ENCODE measurements around the gene HSD17B12. TPM values are rescaled to one million over a fixed set of nuclear protein-coding genes. Genes with fewer than 3 reads are reported as not detected.

Gene HSD17B12
- total and polyA plus RNA-seq, 2 of the 8 experiments (the other 6 are each of a cell fraction or from before 2014, with no cell fraction given) = 46.0 to 121 TPM

GRCh38 chr11:43894546-43894945 is 214.0 kb downstream of the HSD17B12 start:
- Histone ChIP-seq H3K4ac (replicated peaks; ENCODE audit: insufficient read length, low read depth, low read length) (no peak overlapping the region), H2AK5ac (ENCODE audit: low read depth, low read length) (no peak overlapping the region), H3K14ac (ENCODE audit: insufficient read length) (no peak overlapping the region), H3K56ac (replicated peaks; ENCODE audit: insufficient read length, low read depth, low read length) (no peak overlapping the region), H2AFZ (ENCODE audit: low read length) (no peak overlapping the region), H3K4me3 (ENCODE audit: extremely low read depth in 1 of 4, insufficient read depth in 2 of 4, low read depth in 3 of 4, low read length in 4 of 4) (no peak overlapping the region), H2BK20ac (ENCODE audit: low read length) (no peak overlapping the region), H3K4me1 (replicated peaks in 1 of 4; ENCODE audit: control insufficient read depth in 3 of 4, insufficient read depth in 4 of 4, low read length in 3 of 4) (no peaks in the 10 kb centered on the region), H3K27ac (ENCODE audit: low read depth, low read length) (no peak overlapping the region), H3K18ac (ENCODE audit: extremely low read depth, low read length) (no peak overlapping the region), H3K23me2 (ENCODE audit: low read depth, low read length) (no peaks in the 10 kb centered on the region), H4K91ac (replicated peaks; ENCODE audit: insufficient read length, low read length) (no peak overlapping the region), H3K79me2 (ENCODE audit: control insufficient read depth in 1 of 2, insufficient read depth in 2 of 2, low read length in 2 of 2) (no peaks in the 10 kb centered on the region), H3K4me2 (ENCODE audit: insufficient read depth in 1 of 2, low read depth in 2 of 2, low read length in 2 of 2) (no peak overlapping the region), H3K23ac (ENCODE audit: insufficient read length) (no peak overlapping the region), H4K20me1 (replicated peaks in 1 of 2; ENCODE audit: control insufficient read depth in 1 of 2, insufficient read depth in 2 of 2, low read length in 2 of 2) (no peaks in the 10 kb centered on the region), H3K27me3 (replicated peaks in 1 of 4; ENCODE audit: control insufficient read depth in 3 of 4, extremely low read depth in 1 of 4, insufficient read depth in 3 of 4, low read length in 3 of 4) (no peaks in the 10 kb centered on the region), H2BK12ac (ENCODE audit: low read depth, low read length) (no peak overlapping the region), H3K9me3 (ENCODE audit: insufficient read depth in 2 of 2, low read depth in 1 of 2, low read length in 1 of 2) (peaks cover 0 to 3% of the 10 kb centered on the region in 2 experiments; a peak in 1 of 4 replicates), H3K9ac (replicated peaks in 1 of 4; ENCODE audit: extremely low read depth in 1 of 4, low read depth in 3 of 4, low read length in 3 of 4) (no peak overlapping the region), H4K8ac (ENCODE audit: extremely low read depth, insufficient read depth, low read length) (no peak overlapping the region), H2BK120ac (replicated peaks; ENCODE audit: low read depth, low read length) (no peak overlapping the region), H2BK15ac (ENCODE audit: low read length) (no peak overlapping the region), H4K5ac (ENCODE audit: insufficient read length, low read depth, low read length) (no peak overlapping the region), H3K36me3 (ENCODE audit: control insufficient read depth in 2 of 4, insufficient read depth in 4 of 4, low read length in 3 of 4) (peaks cover 0 to 15% (median 2%) of the 10 kb centered on the region in 4 experiments; a peak in 4 of 8 replicates), H2BK5ac (ENCODE audit: low read depth, low read length) (no peak overlapping the region), H3K79me1 (ENCODE audit: low read depth, low read length) (no peaks in the 10 kb centered on the region)
- DNase-seq (ENCODE audit: low read depth in 1 of 2, low spot score in 2 of 2) (no peak), FAIRE-seq (no peak)
- WGBS, 2 experiments (ENCODE audit: extremely low coverage in 1 of 2, insufficient coverage in 1 of 2, insufficient read length in 1 of 2, insufficient replicate concordance in 2 of 2, low coverage in 1 of 2, low lambda C conversion rate in 2 of 2, missing lambda C conversion rate in 1 of 2) = 72% methylated on average over 2 of the region's 2 CpGs; no CpG with 5 or more reads in 1 of the 2 experiments
- ChIA-PET POLR2A (ENCODE audit: partially characterized antibody) (no interaction called here), CTCF (ENCODE audit: partially characterized antibody) (interaction anchor here (0.6 to 2.4 kb wide), 3 partner anchors 143 to 363 kb away, joined by 3 to 7 read pairs (median 3); no protein-coding TSS in a partner anchor)
- no peak for TF ChIP-seq JUND (IDR thresholded peaks at IDR 0.05; ENCODE audit: low read length)
- TF ChIP-seq SIN3A (conservative IDR thresholded peaks at IDR 0.05 in 1 of 2, IDR thresholded peaks at IDR 0.05 in 1 of 2; ENCODE audit: low read depth in 1 of 2, low read length in 2 of 2) = no peak
- no peak for TF ChIP-seq POU5F1 (IDR thresholded peaks at IDR 0.05; ENCODE audit: low read depth, low read length)

All from H1 (cell line).